ENCODE data around the gene POP4.

- TF ChIP-seq, protein P1, sequence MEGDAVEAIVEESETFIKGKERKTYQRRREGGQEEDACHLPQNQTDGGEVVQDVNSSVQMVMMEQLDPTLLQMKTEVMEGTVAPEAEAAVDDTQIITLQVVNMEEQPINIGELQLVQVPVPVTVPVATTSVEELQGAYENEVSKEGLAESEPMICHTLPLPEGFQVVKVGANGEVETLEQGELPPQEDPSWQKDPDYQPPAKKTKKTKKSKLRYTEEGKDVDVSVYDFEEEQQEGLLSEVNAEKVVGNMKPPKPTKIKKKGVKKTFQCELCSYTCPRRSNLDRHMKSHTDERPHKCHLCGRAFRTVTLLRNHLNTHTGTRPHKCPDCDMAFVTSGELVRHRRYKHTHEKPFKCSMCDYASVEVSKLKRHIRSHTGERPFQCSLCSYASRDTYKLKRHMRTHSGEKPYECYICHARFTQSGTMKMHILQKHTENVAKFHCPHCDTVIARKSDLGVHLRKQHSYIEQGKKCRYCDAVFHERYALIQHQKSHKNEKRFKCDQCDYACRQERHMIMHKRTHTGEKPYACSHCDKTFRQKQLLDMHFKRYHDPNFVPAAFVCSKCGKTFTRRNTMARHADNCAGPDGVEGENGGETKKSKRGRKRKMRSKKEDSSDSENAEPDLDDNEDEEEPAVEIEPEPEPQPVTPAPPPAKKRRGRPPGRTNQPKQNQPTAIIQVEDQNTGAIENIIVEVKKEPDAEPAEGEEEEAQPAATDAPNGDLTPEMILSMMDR (IDR thresholded peaks at IDR 0.05), result no peak
- TF ChIP-seq TCF7L2 (IDR thresholded peaks at IDR 0.05; ENCODE audit: low read depth, low read length) (no peak), POLR2AphosphoS5 (IDR thresholded peaks at IDR 0.05; ENCODE audit: low read depth, low read length) (no peak)
- TF ChIP-seq, protein P2, sequence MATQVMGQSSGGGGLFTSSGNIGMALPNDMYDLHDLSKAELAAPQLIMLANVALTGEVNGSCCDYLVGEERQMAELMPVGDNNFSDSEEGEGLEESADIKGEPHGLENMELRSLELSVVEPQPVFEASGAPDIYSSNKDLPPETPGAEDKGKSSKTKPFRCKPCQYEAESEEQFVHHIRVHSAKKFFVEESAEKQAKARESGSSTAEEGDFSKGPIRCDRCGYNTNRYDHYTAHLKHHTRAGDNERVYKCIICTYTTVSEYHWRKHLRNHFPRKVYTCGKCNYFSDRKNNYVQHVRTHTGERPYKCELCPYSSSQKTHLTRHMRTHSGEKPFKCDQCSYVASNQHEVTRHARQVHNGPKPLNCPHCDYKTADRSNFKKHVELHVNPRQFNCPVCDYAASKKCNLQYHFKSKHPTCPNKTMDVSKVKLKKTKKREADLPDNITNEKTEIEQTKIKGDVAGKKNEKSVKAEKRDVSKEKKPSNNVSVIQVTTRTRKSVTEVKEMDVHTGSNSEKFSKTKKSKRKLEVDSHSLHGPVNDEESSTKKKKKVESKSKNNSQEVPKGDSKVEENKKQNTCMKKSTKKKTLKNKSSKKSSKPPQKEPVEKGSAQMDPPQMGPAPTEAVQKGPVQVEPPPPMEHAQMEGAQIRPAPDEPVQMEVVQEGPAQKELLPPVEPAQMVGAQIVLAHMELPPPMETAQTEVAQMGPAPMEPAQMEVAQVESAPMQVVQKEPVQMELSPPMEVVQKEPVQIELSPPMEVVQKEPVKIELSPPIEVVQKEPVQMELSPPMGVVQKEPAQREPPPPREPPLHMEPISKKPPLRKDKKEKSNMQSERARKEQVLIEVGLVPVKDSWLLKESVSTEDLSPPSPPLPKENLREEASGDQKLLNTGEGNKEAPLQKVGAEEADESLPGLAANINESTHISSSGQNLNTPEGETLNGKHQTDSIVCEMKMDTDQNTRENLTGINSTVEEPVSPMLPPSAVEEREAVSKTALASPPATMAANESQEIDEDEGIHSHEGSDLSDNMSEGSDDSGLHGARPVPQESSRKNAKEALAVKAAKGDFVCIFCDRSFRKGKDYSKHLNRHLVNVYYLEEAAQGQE (IDR thresholded peaks at IDR 0.05; ENCODE audit: insufficient read depth in 1 of 2, low read depth in 2 of 2, low read length in 1 of 2), result no peak
Observed at GRCh38 chr19:29631450-29631849, 25.4 kb downstream of the POP4 start.

Data from Panc1 (cell line).